GM12891 (cell line): Measurements from ENCODE around the gene DHRS9.

ENCODE experiments used
- DNase-seq: peaks from one replicate; pipeline ENCODE4 v3.0.0; 2011; ENCODE audit warnings: low spot score; ENCODE audit not compliant: insufficient read length
- FAIRE-seq: peaks from 2 replicates; lab custom pipeline; 2011; peaks lifted over from hg19 to GRCh38; lab: Jason Lieb, UNC
- PAX5 ChIP-seq: IDR thresholded peaks from 2 replicates; pipeline ENCODE4 v1.6.1; 2011; ENCODE audit warnings: low read length, moderate library complexity, mild to moderate bottlenecking; ENCODE audit not compliant: insufficient read depth, severe bottlenecking
- POLR2A ChIP-seq: IDR thresholded peaks from 2 replicates; pipeline ENCODE4 v1.6.1; 2011; ENCODE audit warnings: low read depth, low read length, control low read depth
- POLR2AphosphoS5 ChIP-seq: IDR thresholded peaks from 2 replicates; pipeline ENCODE4 v1.6.1; 2011; ENCODE audit warnings: low read depth, low read length, control low read depth
- POU2F2 ChIP-seq: IDR thresholded peaks from 2 replicates; pipeline ENCODE4 v1.6.1; 2011; ENCODE audit warnings: low read depth, mild to moderate bottlenecking, control low read depth, low read length, moderate library complexity
- SPI1 ChIP-seq: IDR thresholded peaks from 2 replicates; pipeline ENCODE4 v1.6.1; 2011; ENCODE audit warnings: low read depth, low read length, control low read depth
- TAF1 ChIP-seq: IDR thresholded peaks from 2 replicates; pipeline ENCODE4 v1.6.1; 2011; ENCODE audit warnings: low read depth, low read length, control low read depth

DHRS9 gene

DNA sequence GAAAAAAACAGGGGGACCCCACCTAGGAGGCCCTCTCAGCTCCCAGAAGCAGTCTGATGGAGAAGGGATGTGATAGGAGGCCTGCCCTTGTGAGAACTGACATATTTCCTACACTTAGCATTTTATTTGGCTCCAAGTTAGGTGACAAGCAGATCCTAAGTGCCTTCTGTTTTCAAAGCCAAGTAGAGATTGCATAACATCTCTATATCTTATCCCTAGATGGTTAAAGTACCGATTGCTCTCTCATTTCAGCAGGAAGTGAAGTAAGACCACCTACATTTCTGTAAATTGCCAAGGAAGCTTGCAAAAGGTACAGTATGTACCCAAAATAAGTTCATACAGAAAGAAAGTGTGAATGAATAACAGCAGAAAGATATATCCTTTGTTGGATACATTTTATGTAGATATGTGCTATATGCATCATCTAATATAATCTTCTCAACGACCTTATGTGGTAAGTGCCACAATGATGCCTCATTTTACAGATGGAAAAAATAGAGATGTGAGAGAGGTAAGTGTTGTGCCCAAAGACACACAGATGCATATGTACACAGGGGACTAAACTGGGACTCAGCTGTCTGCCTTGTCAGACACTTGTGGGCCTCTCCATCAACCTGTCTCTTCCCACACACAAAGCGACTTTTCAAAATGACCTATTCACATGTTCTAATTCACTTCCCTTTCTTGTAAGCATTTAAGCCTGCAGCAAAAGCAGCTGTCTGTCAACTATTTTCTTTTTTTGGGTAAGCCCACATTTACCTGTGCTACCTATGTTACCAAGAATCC is 38.9 kb downstream of the DHRS9 start:
- FAIRE-seq: no peak
- no peak for DNase-seq

GRCh38 chr2:169109502-169110409 is 40.4 kb downstream of the DHRS9 start:
- DNase-seq: peak; percentile 7
- TF ChIP-seq TAF1 (no peak), POU2F2 (no peak), POLR2A (no peak), PAX5 (no peak)
- FAIRE-seq: no peak

More for the DNA sequence above, 38.9 kb downstream of the DHRS9 start:
- TF ChIP-seq PAX5: no peak
- 0 out of 2 replicates have a peak, but pooled peaks have one; percentile 25 for TF ChIP-seq SPI1

- DNase-seq (no peak), FAIRE-seq (no peak)
- no peak for TF ChIP-seq TAF1
- no peak for TF ChIP-seq SPI1
- TF ChIP-seq PAX5: no peak
- TF ChIP-seq POLR2AphosphoS5: no peak
- no peak for TF ChIP-seq POU2F2
- TF ChIP-seq POLR2A: no peak
These were observed 41.1 kb downstream of the DHRS9 start for GRCh38 chr2:169110419-169110818.

- TF ChIP-seq PAX5 (no peak), POLR2AphosphoS5 (no peak), SPI1 (no peak), POLR2A (no peak), TAF1 (no peak), POU2F2 (no peak)
- no peak for DNase-seq
- no peak for FAIRE-seq
These were observed 41.6 kb downstream of the DHRS9 start for GRCh38 chr2:169110916-169111315.

- FAIRE-seq (no peak), DNase-seq (no peak)
- TF ChIP-seq POLR2A (no peak), SPI1 (no peak), PAX5 (no peak)
These were observed 43.5 kb downstream of the DHRS9 start for GRCh38 chr2:169112841-169113240.

DNA sequence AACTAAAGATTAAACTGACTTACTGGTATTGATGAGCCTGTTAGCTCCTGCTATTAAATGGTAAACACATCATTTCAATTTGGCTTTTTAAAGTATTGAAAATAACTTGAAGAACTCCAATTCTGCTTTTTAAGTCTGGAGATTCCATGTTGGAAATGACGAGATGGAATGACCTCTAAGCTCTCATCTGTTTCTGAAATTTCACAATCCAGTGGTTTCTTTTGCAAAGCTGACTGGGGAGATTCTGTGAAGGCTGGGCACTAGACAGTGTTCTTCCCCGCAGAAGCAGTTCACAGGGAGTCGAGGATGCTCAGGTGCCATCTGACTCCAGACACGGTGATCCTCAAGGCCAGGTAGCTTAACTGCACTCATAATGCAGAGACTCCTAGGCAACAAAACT is 44.7 kb downstream of the DHRS9 start:
- no peak for FAIRE-seq
- no peak for DNase-seq
- TF ChIP-seq TAF1 (no peak), POLR2AphosphoS5 (no peak), POLR2A (no peak), SPI1 (no peak), POU2F2 (no peak), PAX5 (no peak)

- DNase-seq (no peak), FAIRE-seq (no peak)
- TF ChIP-seq SPI1 (no peak), TAF1 (no peak)
These were observed 47.0 kb downstream of the DHRS9 start for GRCh38 chr2:169116327-169116726.

- DNase-seq (no peak), FAIRE-seq (no peak)
- TF ChIP-seq SPI1 (no peak), TAF1 (no peak), POU2F2 (no peak), PAX5 (no peak), POLR2AphosphoS5 (no peak), POLR2A (no peak)
These were observed 47.6 kb downstream of the DHRS9 start for GRCh38 chr2:169116993-169117392.

DNA sequence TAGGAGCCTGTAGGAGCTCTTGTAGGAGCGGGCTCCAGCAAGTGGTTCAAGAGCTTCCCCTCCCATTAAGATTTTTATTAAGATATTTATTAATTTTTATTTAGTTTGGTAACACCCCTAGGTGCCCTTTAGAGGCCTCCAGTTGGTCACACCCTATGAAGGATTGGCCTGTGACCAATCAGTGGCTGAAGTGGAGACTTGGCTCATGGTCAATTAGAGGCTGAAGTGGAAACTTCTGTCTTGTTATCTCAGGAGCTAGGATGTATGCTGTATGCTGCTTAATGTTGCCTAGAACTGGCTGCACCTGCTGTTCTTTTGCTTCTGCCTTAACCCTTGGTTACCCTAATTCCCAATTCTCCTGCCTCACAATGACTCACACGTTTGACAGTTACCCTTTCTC is 48.7 kb downstream of the DHRS9 start:
- DNase-seq: no peak
- FAIRE-seq: no peak
- TF ChIP-seq PAX5 (no peak), POLR2AphosphoS5 (no peak), POU2F2 (no peak), POLR2A (no peak), SPI1 (no peak), TAF1 (no peak)
